Type B pancreatic cell (in vitro differentiated cells): ENCODE measurements around the gene TMEFF2. TPM values are rescaled to one million over a fixed set of nuclear protein-coding genes. Genes with fewer than 3 reads are reported as not detected.
"Not testable (repeated sequence)": the region's sequence is repeated elsewhere in the genome, so short reads cannot be mapped to it uniquely, and the experiment has no call there.

ENCODE experiments used
- DNase-seq: peaks from one replicate; pipeline ENCODE4 v3.0.0; 2021; ENCODE audit warnings: mixed read lengths; ENCODE audit not compliant: unreplicated experiment; ENCODE audit errors: extremely low spot score
- H3K27ac Mint-ChIP-seq: 2 replicates; pipeline ENCODE4 v1.8.0; 2021; ENCODE audit warnings: mild to moderate bottlenecking, mixed read lengths
- H3K27me3 Mint-ChIP-seq: 2 replicates; pipeline ENCODE4 v1.8.0; 2021; ENCODE audit warnings: mixed read lengths
- H3K36me3 Mint-ChIP-seq: 2 replicates; pipeline ENCODE4 v1.8.0; 2021; ENCODE audit warnings: mixed read lengths
- H3K4me1 Mint-ChIP-seq: one replicate; pipeline ENCODE4 v1.8.0; 2021; ENCODE audit warnings: mixed read lengths; ENCODE audit not compliant: unreplicated experiment
- H3K4me3 Mint-ChIP-seq: 2 replicates; pipeline ENCODE4 v1.8.0; 2021; ENCODE audit warnings: mild to moderate bottlenecking, mixed read lengths
- H3K9me3 Mint-ChIP-seq: 2 replicates; pipeline ENCODE4 v1.8.0; 2021; ENCODE audit warnings: mixed read lengths
- CTCF ChIP-seq: fragments of 200-600 bp; sonication (generic); conservative IDR thresholded peaks from 2 replicates; pipeline ENCODE4 v1.5.0; 2021; ENCODE audit warnings: antibody characterized with exemption, mild to moderate bottlenecking
- total RNA-seq: library from RNA; stranded (reverse); gene quantifications from 2 replicates; pipeline ENCODE4 v1.2.1, GENCODE V29; 2021; ENCODE audit warnings: low replicate concordance

The TMEFF2 gene
- total RNA-seq, 1 donor from 2014 or later = 10.7 TPM

- H3K4me1 Mint-ChIP-seq = peaks cover 10% of the 10 kb centered on the region
- H3K36me3 Mint-ChIP-seq = no peaks in the 10 kb centered on the region
- H3K27ac Mint-ChIP-seq = no peak overlapping the region
- H3K27me3 Mint-ChIP-seq = no peaks in the 10 kb centered on the region
- no peak overlapping the region for H3K4me3 Mint-ChIP-seq
- no peaks in the 10 kb centered on the region for H3K9me3 Mint-ChIP-seq
- no peak for TF ChIP-seq CTCF
- no peak for DNase-seq
Observed at GRCh38 chr2:191927991-191928390, 266.7 kb downstream of the TMEFF2 start.

GRCh38 chr2:191927319-191927867, 267.3 kb downstream of the TMEFF2 start:
- TF ChIP-seq CTCF = no peak
- Mint-ChIP-seq H3K27me3 (no peaks in the 10 kb centered on the region), H3K27ac (no peak overlapping the region), H3K36me3 (no peaks in the 10 kb centered on the region), H3K4me3 (no peak overlapping the region), H3K4me1 (peaks cover 10% of the 10 kb centered on the region), H3K9me3 (no peaks in the 10 kb centered on the region)
- no peak for DNase-seq

GRCh38 chr2:191926671-191927070, 268.1 kb downstream of the TMEFF2 start:
- no peak overlapping the region for H3K27ac Mint-ChIP-seq
- H3K36me3 Mint-ChIP-seq = no peaks in the 10 kb centered on the region
- no peak overlapping the region for H3K4me3 Mint-ChIP-seq
- H3K9me3 Mint-ChIP-seq = no peaks in the 10 kb centered on the region
- H3K4me1 Mint-ChIP-seq = peaks cover 10% of the 10 kb centered on the region
- H3K27me3 Mint-ChIP-seq = no peaks in the 10 kb centered on the region
- TF ChIP-seq CTCF = no peak
- no peak for DNase-seq

- H3K27me3 Mint-ChIP-seq = no peaks in the 10 kb centered on the region
- no peak for TF ChIP-seq CTCF
- H3K9me3 Mint-ChIP-seq = peaks cover 8% of the 10 kb centered on the region
Observed at GRCh38 chr2:191923652-191923997, 271.1 kb downstream of the TMEFF2 start.

GRCh38 chr2:191922736-191923651, 271.7 kb downstream of the TMEFF2 start:
- Mint-ChIP-seq H3K27me3 (no peaks in the 10 kb centered on the region), H3K36me3 (peaks cover 4% of the 10 kb centered on the region), H3K4me3 (no peak overlapping the region), H3K9me3 (peaks cover 8% of the 10 kb centered on the region), H3K27ac (no peak overlapping the region), H3K4me1 (peaks cover 12% of the 10 kb centered on the region)
- TF ChIP-seq CTCF = no peak
- no peak for DNase-seq

More at GRCh38 chr2:191923652-191923997, 271.1 kb downstream of the TMEFF2 start:
- Mint-ChIP-seq H3K4me3 (no peak overlapping the region), H3K4me1 (peaks cover 10% of the 10 kb centered on the region), H3K27ac (no peak overlapping the region), H3K36me3 (peaks cover 4% of the 10 kb centered on the region)
- DNase-seq = no peak

GRCh38 chr2:191921650-191922049, 273.1 kb downstream of the TMEFF2 start:
- not testable (repeated sequence) for H3K36me3 Mint-ChIP-seq, DNase-seq, H3K9me3 Mint-ChIP-seq, H3K4me3 Mint-ChIP-seq, H3K27ac Mint-ChIP-seq, H3K27me3 Mint-ChIP-seq
- H3K4me1 Mint-ChIP-seq = peaks cover 15% of the 10 kb centered on the region
